Right lobe of liver (tissue), 6 donors: Measurements from ENCODE around the gene EME2. TPM values are rescaled to one million over a fixed set of nuclear protein-coding genes. Genes with fewer than 3 reads are reported as not detected.

Source experiments
- ATAC-seq, 4 donors: fragments of 200-7000 bp; cut with Tn5 transposase; one replicate each; pipeline ENCODE4 v1.9.1; 2020; ENCODE audit warnings: mild to moderate bottlenecking in 4 of 4, moderate library complexity in 4 of 4
- DNase-seq, 3 donors: peaks; one replicate each; pipeline ENCODE4 v3.0.0-alpha.2; 2020
- H3K27ac ChIP-seq, 3 donors: fragments of 200-600 bp; one replicate each; pipeline ENCODE4 v1.8.0; 2022
- H3K27me3 ChIP-seq, 2 donors: fragments of 200-600 bp; one replicate each; pipeline ENCODE4 v1.8.0; 2022
- H3K36me3 ChIP-seq, 4 donors: fragments of 200-600 bp; sonication (generic) in 1 of 4; one replicate each; pipeline versions ENCODE4 v1.5.1 to v1.8.0; 2017 to 2022; ENCODE audit warnings: control low read depth in 1 of 4
- H3K4me1 ChIP-seq, 4 donors: fragments of 200-600 bp; sonication (generic) in 1 of 4; one replicate each; pipeline versions ENCODE4 v1.5.1 to v1.8.0; 2017 to 2022; ENCODE audit warnings: control low read depth in 1 of 4
- H3K4me3 ChIP-seq, 3 donors: fragments of 200-600 bp; one replicate each; pipeline ENCODE4 v1.8.0; 2022
- H3K9me3 ChIP-seq, 4 donors: fragments of 200-600 bp; sonication (generic) in 1 of 4; one replicate each; pipeline versions ENCODE4 v1.5.1 to v1.8.0; 2017 to 2022; ENCODE audit warnings: control low read depth in 1 of 4
- CTCF ChIP-seq, 4 donors: fragments of 200-600 bp in 3 of 4; fragments of 450-650 bp in 1 of 4; IDR thresholded peaks; one replicate each; pipeline versions ENCODE4 v1.5.1 to v1.8.0; 2016 to 2022; ENCODE audit warnings: antibody characterized with exemption in 4 of 4, mild to moderate bottlenecking in 2 of 4
- POLR2A ChIP-seq: fragments of 450-650 bp; IDR thresholded peaks from one replicate; pipeline ENCODE4 v1.6.1; 2017; ENCODE audit warnings: antibody characterized with exemption, mild to moderate bottlenecking
- WGBS: methylation state at CpG from one replicate; pipeline ENCODE4 v1.1.6; 2018; ENCODE audit warnings: low coverage, low lambda C conversion rate; ENCODE audit not compliant: insufficient coverage; ENCODE audit errors: missing lambda C conversion rate; 5-methylcytosine and 5-hydroxymethylcytosine counted together
- intact Hi-C, 2 donors: fragments of 100-400 bp; cut with DNase I; formaldehyde crosslinking; loops; one replicate each; pipeline versions ENCODE4 v1.11.2 to v1.14.1; 2022
- total RNA-seq, 6 experiments: library from RNA; depleted of rRNA in 2 of 6; stranded (reverse); fragments of >200 nt in 2 of 6; fragmentation: NEBNext Ultra II Directional in 3 of 6; extraction: Animal tissue kit (Norgen Biotek cat#: 25700) in 3 of 6; gene quantifications; one replicate each; pipeline versions ENCODE4 v1.1.0 to v1.2.4, GENCODE V29; 2016 to 2023
- donor health status: DM: no; HTN: yes; CAD: no.
- donor health status: DM: no; HTN: no; CAD: no.
- donor health status: DM: no; HTN: no; CAD: no.
- donor health status: DM: no; HTN: yes; CAD: no.
- donor health status: DM: no; HTN: yes; CAD: no.

Gene EME2
- total RNA-seq, 6 experiments from 2014 or later: 3.8 to 11.1 (median 5.0) TPM

GRCh38 chr16:1785846-1786170 lies 13.2 kb downstream of the EME2 start:
- DNase-seq: peak in 1 of 3 donors; percentile 19
- peaks cover 0 to 14% (median 5%) of the 10 kb centered on the region in 4 donors for H3K36me3 ChIP-seq
- H3K27ac ChIP-seq: no peak overlapping the region
- H3K9me3 ChIP-seq: no peaks in the 10 kb centered on the region
- H3K4me3 ChIP-seq: no peak overlapping the region
- 41% methylated on average over 2 of the region's 14 CpGs for WGBS
- ATAC-seq: no peak
- peaks cover 0 to 17% (median 6%) of the 10 kb centered on the region in 4 donors for H3K4me1 ChIP-seq
- H3K27me3 ChIP-seq: no peaks in the 10 kb centered on the region
- intact Hi-C loops: no loop called here
- TF ChIP-seq POLR2A: no peak
- no peak for TF ChIP-seq CTCF (IDR thresholded peaks at IDR 0.05)

GRCh38 chr16:1786242-1787055 lies 13.8 kb downstream of the EME2 start:
- H3K4me3 ChIP-seq: no peak overlapping the region
- ATAC-seq: no peak
- H3K9me3 ChIP-seq: no peaks in the 10 kb centered on the region
- peaks cover 0 to 12% (median 5%) of the 10 kb centered on the region in 4 donors for H3K4me1 ChIP-seq
- WGBS: 91% methylated on average over 8 of the region's 51 CpGs
- peaks cover 0 to 14% (median 7%) of the 10 kb centered on the region in 4 donors for H3K36me3 ChIP-seq
- no peak overlapping the region for H3K27ac ChIP-seq
- H3K27me3 ChIP-seq: no peaks in the 10 kb centered on the region
- no peak for TF ChIP-seq POLR2A
- no peak for TF ChIP-seq CTCF (IDR thresholded peaks at IDR 0.05)
- DNase-seq: peak; percentile 19 to 56 (median 46)
- intact Hi-C loops: no loop called here

GRCh38 chr16:1787056-1787321 lies 14.4 kb downstream of the EME2 start:
- Histone ChIP-seq H3K9me3 (no peaks in the 10 kb centered on the region), H3K27ac (no peak overlapping the region), H3K27me3 (no peaks in the 10 kb centered on the region), H3K4me1 (peaks cover 0 to 14% (median 4%) of the 10 kb centered on the region in 4 donors), H3K4me3 (no peak overlapping the region), H3K36me3 (peaks cover 0 to 14% (median 7%) of the 10 kb centered on the region in 4 donors)
- DNase-seq: no peak
- TF ChIP-seq CTCF (IDR thresholded peaks at IDR 0.05) (no peak), POLR2A (no peak)
- WGBS: no CpG with 5 or more reads among the region's 6 CpGs
- no peak for ATAC-seq
- intact Hi-C loops: no loop called here

DNA sequence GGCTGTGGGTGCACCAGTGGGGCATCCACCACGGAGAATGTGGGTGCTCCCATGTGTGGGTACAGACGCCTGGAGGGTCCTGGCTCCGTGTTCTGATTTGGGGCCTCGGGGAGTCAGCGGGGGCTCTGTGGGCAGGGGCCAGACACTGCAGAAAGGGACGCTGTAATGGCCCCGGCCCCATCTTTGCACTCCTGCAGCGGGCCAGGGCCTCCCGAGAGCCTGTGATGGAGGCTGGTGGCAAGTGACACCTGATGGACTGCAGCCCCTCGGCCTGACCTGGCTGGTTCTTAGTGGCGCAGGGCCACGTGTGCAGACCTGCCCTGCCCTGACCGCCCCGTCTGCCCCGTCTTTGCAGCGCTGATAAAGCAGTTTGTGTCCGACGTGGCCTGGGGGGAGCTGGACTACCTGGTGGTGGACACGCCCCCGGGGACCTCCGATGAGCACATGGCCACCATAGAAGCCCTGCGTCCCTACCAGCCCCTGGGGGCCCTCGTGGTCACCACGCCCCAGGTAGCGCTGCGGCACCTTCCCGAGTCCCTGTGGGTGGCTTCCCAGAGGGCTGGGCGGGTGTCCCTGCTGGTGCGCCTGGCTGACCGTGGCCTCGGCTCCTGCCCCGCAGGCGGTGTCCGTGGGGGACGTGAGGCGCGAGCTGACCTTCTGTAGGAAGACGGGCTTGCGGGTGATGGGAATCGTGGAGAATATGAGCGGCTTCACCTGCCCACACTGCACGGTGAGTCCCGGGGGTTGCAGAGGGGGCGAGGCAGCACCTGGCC lies 14.9 kb downstream of the EME2 start:
- no peak for TF ChIP-seq POLR2A
- no peak for TF ChIP-seq CTCF (IDR thresholded peaks at IDR 0.05)
- 90% methylated on average over 2 of the region's 44 CpGs for WGBS
- intact Hi-C loops: no loop called here
- no peak overlapping the region for H3K4me3 ChIP-seq
- peaks cover 0 to 14% (median 7%) of the 10 kb centered on the region in 4 donors for H3K36me3 ChIP-seq
- no peaks in the 10 kb centered on the region for H3K27me3 ChIP-seq
- ATAC-seq (no peak), DNase-seq (peak in 1 of 3 donors; percentile 46)
- H3K27ac ChIP-seq: no peak overlapping the region
- H3K9me3 ChIP-seq: no peaks in the 10 kb centered on the region
- peaks cover 0 to 19% (median 7%) of the 10 kb centered on the region in 4 donors for H3K4me1 ChIP-seq
